Fibroblast of skin of left biceps (primary cell): ENCODE measurements around the gene CGA.
A peak's percentile ranks its signal among the peaks of the same experiment; 100 is the strongest.

ENCODE experiments used
- DNase-seq, 2 experiments: peaks; one replicate each; pipeline ENCODE4 v3.0.0-alpha.2; 2013; ENCODE audit warnings: low read depth in 2 of 2

Gene CGA

DNA sequence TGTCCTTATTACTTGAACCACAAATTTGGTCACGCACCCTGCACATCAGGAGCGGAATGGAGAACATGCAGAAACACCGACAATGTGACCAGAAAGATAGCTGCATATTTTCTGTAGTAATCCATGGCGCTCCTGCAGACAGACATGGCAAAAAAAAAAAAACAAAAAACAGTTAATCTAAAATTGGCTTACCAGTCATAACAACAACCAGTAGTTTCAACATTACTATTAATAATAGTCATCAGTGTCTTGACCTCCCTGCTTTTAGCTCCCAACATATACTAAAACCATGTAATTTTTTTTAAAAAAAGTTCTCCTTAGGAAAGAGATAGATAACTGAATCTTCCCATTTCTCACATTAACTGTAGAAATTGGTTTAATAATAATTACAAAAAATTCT lies 6.8 kb downstream of the CGA start:
- DNase-seq, result no peak

DNA sequence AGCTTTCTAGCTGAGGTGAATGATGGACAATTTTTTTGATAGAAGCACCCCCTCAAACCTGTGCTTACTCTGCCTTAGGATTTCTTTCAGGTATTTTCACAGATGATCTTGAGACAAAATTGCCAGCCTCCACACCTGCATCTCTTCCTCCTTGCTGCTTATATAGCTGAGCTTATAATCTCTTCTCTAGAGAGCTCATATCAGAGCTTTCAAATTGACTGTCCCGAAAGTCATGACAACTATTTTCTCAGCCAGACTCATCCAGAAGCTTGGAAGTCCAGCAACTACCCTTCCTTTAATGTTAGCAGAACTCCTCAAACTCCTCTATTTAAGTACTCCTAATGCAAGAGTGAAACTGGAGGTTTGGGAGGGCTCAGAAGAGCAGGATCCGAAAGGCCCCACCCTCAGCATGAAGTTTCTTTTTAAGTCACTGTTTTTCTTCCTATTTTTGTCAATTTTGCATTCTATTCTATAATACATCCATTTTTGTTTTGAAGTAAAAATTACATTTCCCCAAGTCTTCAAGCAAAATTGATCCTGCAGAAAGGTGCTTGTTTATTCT lies 12.7 kb downstream of the CGA start:
- no peak for DNase-seq

DNA sequence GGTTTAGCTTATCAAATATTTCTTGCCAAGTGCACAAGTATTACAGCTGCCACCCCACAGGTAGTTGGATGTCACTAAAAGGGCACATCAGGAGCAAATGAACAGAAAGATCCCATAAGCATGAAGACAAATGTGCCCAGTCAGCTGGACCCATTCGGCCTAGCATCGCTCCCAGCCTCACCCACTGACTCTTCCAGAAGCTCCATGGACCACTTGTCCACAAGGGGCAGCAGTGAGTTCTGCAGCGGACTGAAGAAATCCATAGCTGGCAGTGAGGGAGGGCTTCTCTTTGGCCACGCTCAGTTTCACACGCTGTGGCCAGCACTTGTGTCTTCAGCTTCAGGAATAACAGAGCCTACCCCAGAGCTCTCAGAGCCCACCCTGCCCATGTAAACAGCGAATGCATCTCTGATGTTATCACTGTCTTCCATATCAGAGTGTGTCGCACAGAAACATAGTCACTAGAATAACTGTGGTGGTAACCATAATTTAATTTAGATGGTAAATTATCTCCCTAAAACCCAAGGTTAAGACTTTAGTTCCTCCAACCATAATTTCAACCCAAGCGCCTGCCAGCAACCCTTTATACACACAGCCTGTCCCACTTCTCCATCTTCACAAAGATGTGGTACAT lies 15.8 kb downstream of the CGA start:
- DNase-seq, result peak in 1 of 2 experiments; percentile 4

DNA sequence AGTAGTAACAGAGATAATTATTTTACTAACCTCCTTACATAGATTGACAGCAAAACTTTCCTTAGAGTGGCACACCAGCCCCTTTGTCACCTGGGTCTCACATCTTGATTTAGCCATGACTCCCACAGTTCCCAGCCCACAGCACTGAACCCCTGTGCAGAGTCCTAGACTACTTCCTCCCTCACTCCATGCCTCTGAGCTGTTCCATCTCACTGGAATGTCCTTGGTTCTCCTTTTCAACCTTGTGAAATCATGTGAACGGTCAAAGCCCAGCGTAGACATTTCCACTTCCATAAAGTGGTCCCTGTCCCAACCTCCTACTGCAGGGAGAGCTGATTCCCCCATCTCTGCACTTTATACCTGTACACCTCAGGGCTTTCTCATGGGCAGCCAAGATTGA lies 19.7 kb downstream of the CGA start:
- no peak for DNase-seq

DNA sequence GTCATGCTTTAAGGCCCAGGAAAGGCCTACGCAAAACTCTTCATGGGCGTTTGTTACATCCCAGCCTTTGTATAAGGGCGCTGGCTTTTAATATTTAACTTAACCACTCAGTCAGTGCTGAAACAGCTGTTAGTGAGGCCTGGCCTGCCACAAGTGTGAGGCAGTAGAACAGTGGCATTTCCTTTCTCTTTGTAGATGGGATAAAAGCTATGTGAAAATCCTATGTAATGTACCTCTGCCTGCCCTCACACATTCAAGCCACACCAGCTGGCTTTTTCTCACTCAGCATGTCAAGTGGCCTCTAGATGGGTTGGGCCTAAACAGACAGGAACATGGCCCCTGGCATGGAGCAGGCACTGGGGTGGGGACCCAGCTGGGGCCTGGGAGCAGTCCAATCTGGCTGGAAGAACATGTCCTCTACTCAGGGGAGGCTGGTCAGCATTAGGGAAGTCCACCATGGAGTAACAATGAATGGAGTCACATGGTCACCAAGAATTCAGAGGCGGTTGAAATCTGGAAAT lies 20.7 kb downstream of the CGA start:
- DNase-seq, result no peak

DNA sequence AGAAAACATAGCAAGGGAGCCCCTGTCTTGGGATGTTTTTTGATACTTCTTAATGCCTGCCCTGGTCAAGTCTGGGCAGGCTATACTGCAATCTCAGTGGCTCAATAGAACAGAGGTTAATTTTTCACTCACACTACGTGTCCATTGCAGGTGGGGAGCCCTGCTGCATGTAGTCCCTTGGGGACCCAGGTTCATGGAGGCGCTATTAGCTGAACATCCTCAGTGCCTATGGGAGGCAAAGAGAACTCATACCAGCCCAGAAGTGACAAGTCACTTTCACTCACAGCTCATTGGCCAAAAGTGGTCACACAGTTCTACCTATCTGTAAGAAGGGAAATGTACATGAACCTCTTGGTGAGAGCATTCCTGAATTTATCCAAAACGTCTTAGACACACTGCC lies 23.2 kb downstream of the CGA start:
- no peak for DNase-seq

DNA sequence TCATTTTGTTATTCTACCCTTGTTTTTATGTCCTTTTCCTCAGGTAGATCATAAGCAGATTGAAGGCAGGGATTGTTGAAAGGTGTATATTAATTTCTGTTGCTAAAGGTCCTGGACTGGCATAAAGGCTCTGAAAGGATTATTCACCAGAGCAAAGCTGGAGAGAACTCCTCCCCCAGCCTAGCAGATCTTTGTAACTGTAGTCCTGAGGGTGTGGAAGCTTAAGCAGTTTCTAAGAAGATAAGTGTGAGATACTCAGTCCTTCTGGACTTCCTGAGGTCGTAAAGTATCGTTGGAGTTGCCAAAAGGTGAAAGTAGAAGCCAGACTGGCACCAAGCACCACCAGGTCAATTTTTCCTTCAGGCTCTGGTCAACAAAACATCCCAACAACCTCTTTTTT lies 24.2 kb downstream of the CGA start:
- DNase-seq, result no peak

DNA sequence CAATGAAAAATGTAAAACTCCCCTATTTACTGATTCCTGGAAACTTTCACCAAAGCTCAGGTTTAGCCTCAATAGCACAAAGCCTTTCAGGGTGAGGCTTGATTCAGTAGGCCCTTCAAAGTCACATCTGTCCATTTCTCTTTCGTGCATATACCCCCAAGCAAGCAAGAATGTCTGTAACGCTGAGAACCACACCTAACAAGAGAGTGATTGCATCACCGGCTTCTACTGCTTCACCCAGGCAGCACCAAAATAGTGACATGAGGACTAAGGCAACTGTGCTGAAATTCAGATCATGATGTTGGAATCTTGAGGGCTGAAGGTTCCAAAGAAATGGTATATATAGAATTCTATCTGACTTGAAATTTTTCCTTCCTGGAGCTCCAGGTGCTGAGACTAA lies 26.1 kb downstream of the CGA start:
- DNase-seq, result no peak

DNA sequence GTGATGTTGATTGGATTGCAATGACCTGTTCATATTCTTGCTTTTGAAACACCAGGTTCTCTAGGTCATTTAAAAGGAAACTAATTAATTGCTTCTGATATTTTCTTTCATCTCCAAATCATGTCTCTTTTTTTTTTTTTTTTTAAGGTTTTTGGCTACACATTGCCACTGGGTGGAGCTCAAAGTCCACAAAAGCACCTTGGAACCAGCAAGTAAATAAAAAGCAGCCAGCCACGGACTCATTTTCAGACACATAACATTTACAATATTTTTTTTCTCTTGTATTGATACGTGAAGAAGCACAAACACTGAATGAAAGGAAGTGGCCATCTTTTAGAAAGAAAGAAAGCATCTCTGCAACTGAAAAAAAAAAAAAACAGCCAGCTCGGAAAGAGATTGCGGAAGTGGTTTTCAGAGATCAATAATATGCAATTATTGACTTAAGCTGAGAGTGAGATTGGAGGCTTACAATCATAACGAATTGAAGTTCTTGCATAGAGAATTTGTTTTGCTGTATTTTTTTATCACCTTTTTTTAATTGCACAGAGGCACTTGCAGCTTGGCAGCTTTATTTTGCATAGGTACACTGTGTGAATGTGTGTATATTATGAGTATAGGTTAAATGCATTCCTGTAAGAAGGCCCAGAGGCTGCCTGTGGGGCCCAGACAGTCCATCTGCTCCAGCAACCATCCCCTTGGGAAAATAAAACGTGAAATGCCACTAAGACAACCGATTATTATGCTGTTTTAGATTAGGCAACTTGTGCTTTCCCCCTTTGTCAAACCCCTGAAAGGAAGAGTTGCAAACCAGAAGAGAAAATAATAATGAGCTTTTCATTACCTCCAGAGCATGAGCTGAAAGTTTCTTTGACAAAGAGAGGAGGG lies 28.2 kb downstream of the CGA start:
- DNase-seq, result peak; percentile 12 to 19

DNA sequence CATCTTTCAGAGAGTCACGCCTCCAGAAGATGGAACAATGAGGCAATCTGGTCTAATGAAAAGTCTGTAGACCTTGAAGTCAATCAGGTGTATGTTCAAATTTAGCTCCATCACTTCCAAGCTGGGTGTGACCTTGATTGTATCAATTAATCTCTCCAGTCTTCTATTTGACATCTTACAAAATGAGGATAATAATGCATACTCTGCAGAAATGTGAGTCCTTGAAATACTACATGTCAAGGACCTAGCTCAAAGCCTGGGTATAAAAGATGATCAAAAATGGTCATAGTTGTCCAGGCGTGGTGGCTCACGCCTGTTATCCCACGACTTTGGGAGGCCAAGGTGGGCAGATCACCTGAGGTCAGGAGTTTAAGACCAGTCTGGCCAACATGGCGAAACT lies 29.8 kb downstream of the CGA start:
- no peak for DNase-seq

DNA sequence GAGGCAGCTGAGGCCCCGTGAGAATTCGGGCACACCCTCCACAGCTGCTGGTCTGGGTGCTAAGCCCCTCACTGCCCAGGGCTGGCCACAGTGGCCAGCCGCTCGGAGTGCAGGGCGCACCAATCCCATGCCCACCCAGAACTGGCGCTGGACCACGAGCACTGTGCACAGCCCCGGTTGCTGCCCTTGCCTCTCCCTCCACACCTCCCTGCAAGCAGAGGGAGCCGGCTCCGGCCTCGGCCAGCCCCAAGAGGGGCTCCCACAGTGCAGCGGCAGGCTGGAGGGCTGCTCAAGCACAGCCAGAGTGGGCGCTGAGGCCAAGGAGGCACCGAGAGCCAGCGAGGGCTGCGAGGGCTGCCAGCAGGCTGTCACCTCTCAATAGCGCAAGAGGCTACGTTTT lies 35.0 kb downstream of the CGA start:
- DNase-seq, result no peak

DNA sequence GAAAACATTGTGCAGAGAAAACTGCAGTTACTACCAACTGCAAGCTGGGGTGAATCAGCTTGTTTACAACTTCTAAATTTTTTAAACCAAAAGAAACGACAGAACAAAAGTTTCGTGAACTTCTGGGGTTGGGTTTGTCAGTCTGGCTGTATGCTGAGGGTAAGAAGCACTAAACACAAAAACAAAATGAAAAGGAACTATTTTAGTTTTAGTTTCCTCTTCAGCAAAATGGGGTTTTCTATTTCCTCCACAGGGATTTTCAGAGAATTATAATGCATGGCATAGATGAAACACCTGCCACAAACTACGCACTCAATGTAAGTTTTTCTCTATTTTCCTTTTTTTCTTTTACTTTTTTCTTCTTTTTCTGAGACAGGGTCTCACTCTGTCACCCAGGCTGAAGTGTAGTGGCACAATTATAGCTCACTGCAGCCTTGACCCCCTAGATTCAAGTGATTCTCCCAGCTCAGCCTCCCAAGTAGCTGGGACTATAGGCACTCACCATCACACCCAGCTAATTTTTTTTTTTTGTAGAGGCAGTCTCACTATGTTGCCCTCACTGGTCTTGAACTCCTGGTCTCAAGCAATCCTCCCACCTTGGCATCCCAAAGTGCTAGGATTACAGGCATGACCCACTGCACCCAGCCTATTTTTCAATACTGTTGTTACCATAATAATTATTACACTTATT lies 40.6 kb downstream of the CGA start:
- DNase-seq, result no peak

DNA sequence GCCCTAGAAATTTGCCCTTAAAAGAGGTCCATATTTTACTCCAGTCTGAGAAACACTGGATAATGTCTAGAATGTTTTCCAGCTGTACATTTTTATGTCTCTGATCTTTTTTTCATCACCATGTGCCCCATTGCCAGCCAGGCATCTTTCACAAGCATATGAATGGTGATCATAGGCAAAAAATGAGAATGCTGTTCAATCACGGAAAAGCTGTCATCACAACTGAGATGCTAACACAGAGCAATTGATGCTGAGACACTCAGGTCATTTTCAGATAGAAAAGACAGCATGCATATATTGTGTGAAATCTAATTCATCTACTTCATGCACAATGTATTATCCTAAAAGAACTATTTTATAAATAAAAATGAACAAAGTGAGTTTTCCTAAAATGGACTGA lies 41.6 kb downstream of the CGA start:
- DNase-seq, result no peak

DNA sequence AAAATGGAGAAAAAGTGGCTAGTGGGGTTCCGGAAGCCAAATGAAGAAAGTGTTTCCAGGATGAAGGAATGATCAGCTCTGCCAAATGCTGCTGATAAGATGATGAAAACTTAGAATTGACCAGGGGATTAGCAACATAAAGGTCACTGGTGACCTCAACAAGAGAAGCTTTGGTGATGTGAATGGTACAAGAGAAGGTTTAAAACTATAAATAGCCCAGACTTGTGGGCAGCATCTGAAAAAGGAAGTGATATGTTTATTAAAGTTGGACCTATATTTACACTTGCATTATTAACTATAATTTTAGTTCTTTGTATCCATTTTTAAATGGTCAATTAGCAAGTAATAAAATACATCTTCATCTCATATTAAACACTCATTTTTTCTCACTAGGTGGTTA lies 45.1 kb downstream of the CGA start:
- DNase-seq, result no peak

DNA sequence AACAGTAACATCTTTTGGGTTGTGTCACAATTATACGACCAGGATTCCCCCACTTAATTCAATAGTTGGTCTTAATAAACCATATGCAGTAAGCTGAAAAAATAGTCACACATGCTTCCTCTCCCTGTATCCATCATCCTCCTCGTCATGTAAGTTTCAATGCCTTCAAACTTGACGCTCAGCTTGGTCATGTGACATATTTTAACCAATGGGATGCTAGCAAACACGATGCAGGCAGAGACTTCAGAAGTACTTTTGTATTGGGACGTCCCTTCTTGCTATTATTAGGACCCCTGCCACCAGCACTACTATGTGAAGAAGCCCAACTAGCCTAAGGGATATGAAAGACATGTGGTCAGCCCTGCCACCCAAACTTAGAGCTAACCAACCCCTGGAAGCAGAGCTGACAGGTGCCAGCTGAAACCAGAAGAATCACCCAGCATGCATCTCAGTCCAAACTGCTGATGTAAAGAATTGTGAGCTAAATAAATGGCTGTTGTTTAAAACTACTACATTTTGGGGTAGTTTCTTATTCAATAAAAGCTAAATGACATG lies 49.3 kb downstream of the CGA start:
- no peak for DNase-seq

DNA sequence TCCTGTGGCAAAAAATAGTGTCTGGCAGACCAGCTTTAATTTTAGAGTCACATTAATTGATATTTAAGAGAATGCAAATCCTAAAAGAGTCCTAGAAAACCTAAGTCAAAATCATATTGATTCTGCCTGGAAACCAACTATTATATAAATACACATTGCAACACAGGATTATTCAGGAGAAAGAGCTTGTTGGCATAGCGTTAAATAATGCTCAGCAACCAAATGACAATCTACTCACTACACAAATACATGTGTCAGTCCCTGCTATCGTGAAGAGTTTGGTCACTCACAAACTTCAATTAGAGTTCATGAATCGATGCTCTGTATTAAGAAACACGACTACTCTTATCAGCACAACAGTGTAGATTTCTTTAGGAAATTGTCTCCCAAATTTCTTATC lies 54.2 kb downstream of the CGA start:
- no peak for DNase-seq
